GOT3 (cell line): Measurements from ENCODE around the gene SERPINF2.
A peak's percentile ranks its signal among the peaks of the same experiment; 100 is the strongest.
"Not testable (repeated sequence)": the region's sequence is repeated elsewhere in the genome, so short reads cannot be mapped to it uniquely, and the experiment has no call there.

Source experiments
- DNase-seq: peaks from one replicate; lab custom pipeline; 2025; ENCODE audit warnings: mixed read lengths; lab: John Stamatoyannopoulos, UW

The SERPINF2 gene

DNA sequence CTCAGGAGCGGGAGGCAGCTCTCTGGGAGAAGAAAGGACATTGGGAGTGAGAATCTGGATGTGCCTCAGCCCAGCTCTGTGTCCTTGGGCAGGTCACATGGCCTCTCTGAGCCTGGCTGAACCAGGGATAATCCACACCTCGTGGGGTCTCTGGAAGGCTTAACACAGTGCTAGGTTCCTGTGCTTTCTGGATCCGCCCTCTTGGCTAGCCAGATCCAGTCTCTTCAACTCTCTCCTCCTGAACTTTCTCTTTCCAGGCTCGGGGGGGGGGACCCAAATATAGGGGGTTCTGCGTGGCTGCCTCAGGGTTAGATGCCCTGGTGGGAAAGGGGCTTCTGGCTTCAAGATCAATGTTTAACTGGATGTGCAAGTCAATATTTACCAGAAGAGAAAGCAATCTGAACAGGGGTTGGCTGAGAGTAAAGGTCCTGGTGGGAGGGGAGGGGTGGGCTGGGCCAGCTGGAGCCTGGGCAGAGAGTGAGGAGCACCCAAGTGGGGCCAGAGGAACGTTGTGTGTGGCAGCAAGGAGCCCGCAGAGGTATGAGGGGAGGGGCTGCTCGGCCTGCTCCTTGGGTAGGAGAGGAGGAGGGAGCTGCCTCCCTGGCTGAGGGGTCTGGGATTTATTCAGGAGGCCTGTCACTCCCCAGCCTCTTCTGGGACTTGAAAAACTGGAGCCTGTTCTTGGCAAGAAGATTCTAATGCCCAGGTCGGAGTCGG is at the start of gene SERPINF2:
TSS of gene SERPINF2 (plus strand) at position 501 of the 717 bp plus-strand sequence. CDS start 2,125 bp downstream, outside the sequence.
- DNase-seq, result no peak

GRCh38 chr17:1693339-1693738 is 49.3 kb upstream of the SERPINF2 start:
- no peak for DNase-seq

GRCh38 chr17:1695365-1695764 is 47.3 kb upstream of the SERPINF2 start:
- no peak for DNase-seq

DNA sequence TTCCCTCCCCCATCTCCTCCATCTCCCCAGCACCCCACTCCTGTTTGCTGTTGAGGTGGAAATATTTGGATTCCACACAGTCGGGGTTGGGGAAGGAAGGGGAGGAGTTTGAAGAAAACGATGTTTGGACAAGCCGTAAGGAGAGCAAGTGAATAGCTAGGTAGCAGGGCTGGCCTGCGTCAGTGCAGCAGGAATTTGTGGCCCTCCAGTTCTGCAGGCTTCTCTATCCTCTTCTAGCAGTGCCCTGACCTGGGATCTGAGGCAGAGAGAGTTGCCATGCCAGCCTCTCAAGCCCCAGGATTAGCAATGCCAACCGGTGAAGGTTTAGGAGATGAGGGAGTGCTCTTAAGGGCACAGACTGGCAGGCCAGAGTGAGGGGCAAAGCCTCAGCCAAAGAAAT is 45.0 kb upstream of the SERPINF2 start:
- no peak for DNase-seq

- DNase-seq, result not testable (repeated sequence)
Measured at GRCh38 chr17:1699891-1700290, 42.8 kb upstream of the SERPINF2 start.

- DNase-seq, result no peak
Measured at GRCh38 chr17:1703063-1703462, 39.6 kb upstream of the SERPINF2 start.

GRCh38 chr17:1705004-1705403 is 37.7 kb upstream of the SERPINF2 start:
- DNase-seq, result no peak

DNA sequence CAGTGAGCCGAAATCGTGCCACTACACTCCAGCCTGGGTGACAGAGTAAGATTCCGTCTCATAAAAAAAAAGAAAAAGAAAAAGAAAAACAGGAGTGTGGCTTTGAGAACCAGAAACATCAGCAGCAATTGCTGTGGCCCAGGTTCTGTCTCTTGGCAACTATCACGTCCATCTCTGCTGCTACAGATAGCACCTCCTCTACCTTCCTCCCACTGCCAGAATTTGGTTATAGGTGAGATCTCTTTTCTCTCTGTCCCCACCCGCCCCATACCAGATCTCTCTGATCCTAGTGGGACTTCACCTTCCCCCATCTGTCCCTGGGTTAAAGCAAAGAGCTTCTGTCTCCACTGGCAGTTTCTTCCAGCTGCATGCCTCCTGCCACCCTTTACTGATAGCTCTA is 35.6 kb upstream of the SERPINF2 start:
- no peak for DNase-seq

GRCh38 chr17:1708791-1709346 is 33.8 kb upstream of the SERPINF2 start:
- not testable (repeated sequence) for DNase-seq

- no peak for DNase-seq
Measured at GRCh38 chr17:1709403-1709951, 33.2 kb upstream of the SERPINF2 start.

DNA sequence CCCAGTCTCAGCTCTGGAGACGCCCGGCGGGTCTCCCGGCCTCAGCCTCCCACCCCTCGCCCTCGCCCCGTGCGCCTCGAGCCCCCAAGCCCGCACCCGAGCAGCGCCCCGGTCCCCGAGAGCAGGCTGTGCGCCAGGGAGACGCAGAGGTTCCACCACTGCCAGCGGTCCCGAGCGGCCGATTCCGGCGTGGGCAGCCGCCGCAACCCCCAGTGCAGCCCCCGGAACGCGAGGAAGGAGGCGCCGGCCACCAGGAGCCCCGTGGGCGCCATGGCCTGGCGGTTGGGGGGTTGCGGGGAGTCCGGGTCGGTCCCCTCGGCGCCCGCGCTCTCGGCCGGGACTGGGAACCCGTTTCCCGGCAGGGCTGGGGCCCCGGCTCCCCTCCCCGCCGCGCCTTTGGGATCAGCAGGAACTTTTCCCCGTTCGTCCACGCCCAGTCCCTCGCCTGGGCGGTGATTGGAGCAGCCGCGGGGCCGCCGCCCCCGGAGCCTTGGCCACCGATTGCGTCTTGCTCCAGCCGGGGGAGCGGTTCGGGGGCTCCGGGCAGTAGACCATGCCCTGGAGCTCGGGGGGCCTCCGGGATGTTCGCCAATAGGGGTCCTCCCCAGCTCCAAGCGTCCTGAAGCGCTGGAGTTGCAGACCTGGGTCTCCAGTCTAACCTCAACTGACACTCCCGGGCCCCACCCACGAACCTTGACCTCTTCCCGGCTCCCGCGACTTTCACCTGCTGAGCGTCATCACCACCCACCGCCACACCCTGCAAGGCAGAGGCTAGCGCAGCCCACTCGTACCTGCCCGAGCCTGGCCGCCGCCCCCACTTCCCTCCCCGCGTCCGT is 32.5 kb upstream of the SERPINF2 start, which contains the start of gene TLCD2:
TSS of gene TLCD2 (minus strand) at position 407 of the 836 bp plus-strand sequence. CDS start at position 272, 135 bp downstream.
- no peak for DNase-seq

DNA sequence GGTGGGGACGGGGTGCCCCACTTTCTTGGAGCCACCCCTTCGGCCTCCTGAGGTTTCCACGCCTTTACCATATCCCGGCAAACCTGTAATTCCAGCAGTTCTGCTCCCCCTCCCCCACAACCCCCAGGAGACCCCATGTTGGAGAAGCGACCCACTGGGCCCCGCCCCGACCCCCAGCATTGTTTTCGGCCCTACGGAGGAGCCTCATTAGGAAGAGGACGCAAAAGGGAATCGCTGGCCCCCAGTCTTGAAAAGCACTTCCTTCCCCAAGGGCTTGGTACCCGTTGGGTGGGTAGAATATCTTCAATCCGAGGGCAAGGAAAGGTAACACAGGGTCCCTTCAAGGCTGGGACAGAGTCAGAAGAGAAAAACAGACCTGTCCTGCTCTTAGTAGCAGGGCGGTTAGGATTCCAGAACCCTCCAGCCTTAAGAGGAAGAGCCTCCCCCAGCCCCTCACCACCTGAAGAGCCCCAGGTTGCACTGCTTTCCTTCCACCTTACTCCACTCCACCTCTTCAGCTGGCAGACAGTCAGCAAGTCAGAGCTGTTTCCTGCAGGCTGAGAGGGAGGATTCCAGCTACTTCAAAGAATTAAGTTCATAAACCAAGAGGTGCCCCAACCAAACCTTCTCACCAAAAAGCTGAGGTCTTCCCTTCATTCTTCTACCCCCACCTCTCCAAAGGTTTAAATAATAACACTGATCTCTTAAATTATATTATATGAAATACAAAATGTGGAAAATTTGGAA is 31.7 kb upstream of the SERPINF2 start:
- no peak for DNase-seq

DNA sequence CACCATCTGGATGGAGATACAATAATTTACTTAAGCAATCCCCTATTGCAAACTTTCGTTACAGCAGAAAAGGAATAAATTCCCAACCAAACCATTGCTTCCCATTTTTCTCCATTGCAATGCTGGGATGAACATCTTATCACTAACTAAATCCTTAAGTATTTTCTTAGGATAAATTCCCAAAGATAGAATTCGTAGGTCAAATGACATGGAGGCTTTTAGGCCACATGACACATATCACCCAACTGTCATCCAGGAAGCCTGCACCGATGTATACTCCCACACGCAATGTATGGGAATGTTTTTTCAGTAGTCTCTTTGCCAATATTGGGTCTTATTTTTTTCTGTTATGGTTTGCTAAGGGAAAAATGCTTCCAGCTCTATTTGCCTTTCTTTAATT is 30.9 kb upstream of the SERPINF2 start:
- DNase-seq, result no peak

GRCh38 chr17:1712271-1712670 is 30.4 kb upstream of the SERPINF2 start:
- no peak for DNase-seq

GRCh38 chr17:1713160-1713877 is 29.4 kb upstream of the SERPINF2 start:
- no peak for DNase-seq

DNA sequence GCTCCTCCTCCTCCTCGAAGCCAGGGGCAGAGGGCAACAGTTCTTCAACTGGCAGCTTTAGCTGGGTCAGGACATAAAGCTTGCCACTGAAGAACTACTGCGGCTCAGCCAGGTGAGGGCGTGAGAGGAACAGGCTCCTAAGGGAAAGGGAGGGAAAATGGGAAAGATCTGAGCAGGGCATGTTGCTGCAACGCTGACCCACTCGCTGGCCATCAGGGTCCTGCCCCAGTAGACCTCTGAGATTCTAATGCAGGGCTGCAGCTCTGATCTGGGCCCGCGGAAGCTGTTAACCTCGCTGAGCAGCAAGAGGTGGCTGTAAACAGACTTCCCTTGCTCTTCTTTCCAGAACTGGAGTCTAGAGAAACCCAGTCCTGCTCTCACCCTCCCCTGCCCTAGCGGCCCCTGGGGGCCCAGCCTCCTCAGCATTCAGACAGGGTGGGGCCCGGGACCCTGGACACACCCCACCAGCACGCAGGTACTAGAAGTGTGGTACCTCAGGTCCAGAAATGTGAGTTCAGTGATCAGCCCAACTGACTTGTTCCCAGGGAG is 28.7 kb upstream of the SERPINF2 start:
- no peak for DNase-seq

DNA sequence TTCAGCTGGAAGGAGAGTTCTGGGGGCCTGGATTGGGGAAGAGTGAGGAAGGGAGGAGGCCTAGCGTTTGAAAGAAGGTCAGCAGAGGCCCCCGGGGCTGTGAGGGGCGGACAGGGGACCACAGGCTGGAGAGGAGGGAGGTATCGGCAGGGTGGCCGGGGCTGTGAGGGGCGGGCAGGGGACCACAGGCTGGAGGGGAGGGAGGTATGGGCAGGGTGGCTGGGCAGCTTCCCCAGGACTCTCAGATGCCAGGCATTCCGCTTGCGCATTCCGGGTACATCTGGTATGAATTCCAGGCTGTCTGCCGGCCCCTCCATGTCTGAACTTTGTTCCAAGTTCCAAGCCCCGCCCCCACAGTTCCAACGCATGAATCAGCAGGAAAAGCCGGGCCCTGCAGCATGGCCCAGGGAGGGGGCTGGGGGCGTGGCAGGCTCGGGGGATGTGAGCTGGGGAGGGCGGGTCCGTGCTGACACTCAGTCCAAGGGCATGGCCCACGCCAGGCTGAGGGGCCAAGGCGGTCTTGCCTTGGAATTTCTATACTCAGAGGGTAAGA is 28.2 kb upstream of the SERPINF2 start:
- peak; percentile 86 for DNase-seq

- DNase-seq, result peak; percentile 77
Measured at GRCh38 chr17:1714980-1715802, 27.5 kb upstream of the SERPINF2 start.

DNA sequence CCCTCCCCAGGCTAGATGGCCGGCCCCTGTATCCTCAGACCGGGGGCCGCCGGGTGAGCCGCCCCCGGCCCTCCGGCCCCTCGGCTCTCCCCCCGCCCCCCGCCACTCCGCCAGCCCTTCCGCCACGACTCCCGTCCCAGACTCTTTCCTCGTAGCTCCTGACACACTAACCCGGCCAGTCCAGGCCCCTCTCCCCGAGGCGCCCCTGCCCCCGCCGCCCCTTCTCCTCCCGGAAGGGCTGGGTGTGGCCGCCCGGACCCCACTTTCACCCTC is 26.9 kb upstream of the SERPINF2 start:
- no peak for DNase-seq
